ENCODE results near the gene TEDC1.
"Not testable (repeated sequence)": the region's sequence is repeated elsewhere in the genome, so short reads cannot be mapped to it uniquely, and the experiment has no call there.

Gene TEDC1

GRCh38 chr14:105537580-105538474 is 46.8 kb downstream of the TEDC1 start:
- H3K9me3 ChIP-seq (ENCODE audit: insufficient read depth, low read depth, low read length), result peaks cover 56% of the 10 kb centered on the region
- H3K4me1 ChIP-seq (ENCODE audit: insufficient read depth, low read length), result no peaks in the 10 kb centered on the region
- H3K9ac ChIP-seq (ENCODE audit: low read depth, low read length), result no peak overlapping the region
- H3K4me3 ChIP-seq (ENCODE audit: low read length), result no peak overlapping the region
- H3K27me3 ChIP-seq (ENCODE audit: insufficient read depth, low read length), result no peaks in the 10 kb centered on the region
- H3K27ac ChIP-seq (ENCODE audit: low read length), result no peak overlapping the region
- no peaks in the 10 kb centered on the region for H3K36me3 ChIP-seq (ENCODE audit: insufficient read depth, low read depth, low read length)

DNA sequence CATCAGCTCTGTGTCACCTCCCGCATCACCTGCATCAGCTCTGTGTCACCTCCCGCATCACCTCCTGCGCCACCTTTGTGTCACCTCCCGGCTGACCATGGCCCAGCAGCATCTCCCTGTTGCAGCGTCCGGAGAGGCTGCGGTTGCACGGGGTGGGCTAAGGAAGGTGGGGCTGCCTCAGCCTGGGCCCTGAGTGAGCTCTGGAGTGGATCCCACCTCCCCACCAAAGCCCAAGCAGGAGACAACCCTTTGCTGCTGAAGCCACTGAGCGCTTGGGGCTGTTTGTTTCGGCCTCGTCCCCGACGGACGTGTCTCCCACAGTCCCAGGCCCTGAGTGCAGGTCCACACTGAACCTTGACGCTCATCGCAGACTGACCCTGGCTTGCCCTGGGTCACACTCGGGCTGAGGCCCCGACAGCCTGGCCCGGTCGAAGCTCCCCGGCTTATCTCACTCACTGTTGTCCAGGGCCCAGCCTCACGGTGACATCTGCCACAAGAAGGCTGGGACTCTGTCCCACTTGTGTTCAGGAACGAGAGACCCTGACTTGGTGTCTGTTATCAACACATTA is 47.5 kb downstream of the TEDC1 start:
- Histone ChIP-seq H3K4me1 (ENCODE audit: insufficient read depth, low read length) (no peaks in the 10 kb centered on the region), H3K9me3 (ENCODE audit: insufficient read depth, low read depth, low read length) (peaks cover 56% of the 10 kb centered on the region), H3K27me3 (ENCODE audit: insufficient read depth, low read length) (no peaks in the 10 kb centered on the region), H3K27ac (ENCODE audit: low read length) (no peak overlapping the region), H3K9ac (ENCODE audit: low read depth, low read length) (no peak overlapping the region), H3K36me3 (ENCODE audit: insufficient read depth, low read depth, low read length) (no peaks in the 10 kb centered on the region), H3K4me3 (ENCODE audit: low read length) (no peak overlapping the region)

DNA sequence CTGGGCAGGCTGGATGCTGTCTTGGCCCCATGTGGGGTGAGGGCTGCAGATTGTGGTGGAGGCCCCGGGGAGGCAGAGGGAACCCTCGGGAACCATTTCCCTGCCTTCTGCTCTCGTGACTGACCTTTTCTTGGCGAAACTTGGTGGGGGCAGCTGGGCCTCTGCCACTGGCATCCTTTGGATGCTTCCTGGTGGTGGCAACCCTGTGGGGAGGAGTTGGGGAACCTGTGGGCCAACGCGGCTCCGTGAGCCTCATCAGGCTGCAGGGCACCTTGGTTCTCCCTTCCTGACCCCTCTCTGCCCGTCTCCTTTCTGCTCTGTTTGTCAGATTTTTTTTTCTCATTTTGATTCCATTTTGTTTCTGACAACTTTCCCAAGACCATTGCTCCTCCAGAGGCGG is 49.8 kb downstream of the TEDC1 start:
- peaks cover 73% of the 10 kb centered on the region for H3K9me3 ChIP-seq (ENCODE audit: insufficient read depth, low read depth, low read length)
- H3K36me3 ChIP-seq (ENCODE audit: insufficient read depth, low read depth, low read length), result no peaks in the 10 kb centered on the region
- H3K9ac ChIP-seq (ENCODE audit: low read depth, low read length), result no peak overlapping the region
- no peaks in the 10 kb centered on the region for H3K27me3 ChIP-seq (ENCODE audit: insufficient read depth, low read length)
- H3K27ac ChIP-seq (ENCODE audit: low read length), result no peak overlapping the region
- no peak overlapping the region for H3K4me3 ChIP-seq (ENCODE audit: low read length)
- H3K4me1 ChIP-seq (ENCODE audit: insufficient read depth, low read length), result no peaks in the 10 kb centered on the region

GRCh38 chr14:105541218-105541875 is 50.3 kb downstream of the TEDC1 start:
- H3K9ac ChIP-seq (ENCODE audit: low read depth, low read length), result no peak overlapping the region
- no peak overlapping the region for H3K27ac ChIP-seq (ENCODE audit: low read length)
- no peak overlapping the region for H3K4me3 ChIP-seq (ENCODE audit: low read length)
- no peaks in the 10 kb centered on the region for H3K27me3 ChIP-seq (ENCODE audit: insufficient read depth, low read length)
- no peaks in the 10 kb centered on the region for H3K36me3 ChIP-seq (ENCODE audit: insufficient read depth, low read depth, low read length)
- no peaks in the 10 kb centered on the region for H3K4me1 ChIP-seq (ENCODE audit: insufficient read depth, low read length)
- peaks cover 68% of the 10 kb centered on the region for H3K9me3 ChIP-seq (ENCODE audit: insufficient read depth, low read depth, low read length)

DNA sequence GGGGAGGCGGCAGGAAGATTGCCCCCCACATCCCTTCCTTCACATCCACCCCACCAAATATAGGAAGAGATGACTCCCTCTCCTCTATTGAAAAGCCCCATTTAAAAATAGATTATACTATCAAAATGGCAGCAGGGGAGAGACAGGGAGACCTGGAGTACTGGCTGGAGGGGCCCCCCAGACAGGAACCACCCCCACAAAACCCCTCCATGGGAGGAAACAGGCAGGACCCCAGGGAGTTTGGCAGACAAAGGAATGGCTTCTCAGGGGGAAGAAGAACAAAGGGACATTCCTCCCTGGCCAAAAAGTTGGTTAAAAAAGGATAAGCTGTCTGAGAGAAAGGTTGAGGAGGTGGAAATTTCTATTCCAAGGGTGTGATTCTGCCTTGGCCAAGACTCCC is 54.6 kb downstream of the TEDC1 start:
- H3K4me3 ChIP-seq (ENCODE audit: low read length); H3K27me3 ChIP-seq (ENCODE audit: insufficient read depth, low read length); H3K36me3 ChIP-seq (ENCODE audit: insufficient read depth, low read depth, low read length); H3K4me1 ChIP-seq (ENCODE audit: insufficient read depth, low read length); H3K9ac ChIP-seq (ENCODE audit: low read depth, low read length); H3K27ac ChIP-seq (ENCODE audit: low read length): not testable (repeated sequence)
- H3K9me3 ChIP-seq (ENCODE audit: insufficient read depth, low read depth, low read length), result peaks cover 69% of the 10 kb centered on the region

DNA sequence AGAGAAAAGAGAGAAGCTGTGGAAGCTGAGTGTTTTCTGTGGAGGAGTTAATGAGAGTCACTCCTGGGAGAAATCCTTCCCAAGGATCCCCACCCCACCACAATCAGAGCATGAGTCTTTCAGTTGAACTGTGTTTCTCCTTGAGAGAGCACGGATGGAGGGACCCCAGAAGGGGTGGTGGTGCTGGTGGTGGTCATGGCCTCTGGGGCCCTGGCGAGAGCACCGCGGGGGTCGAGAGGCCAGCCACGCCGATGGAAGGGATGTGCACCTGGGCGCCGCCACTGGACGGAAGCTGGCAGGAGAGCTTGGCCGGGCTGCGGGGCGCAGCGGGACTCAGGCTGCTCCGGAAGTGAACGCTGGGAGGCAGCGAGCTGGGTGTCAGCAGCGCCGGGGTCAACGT is 55.4 kb downstream of the TEDC1 start:
- H3K9me3 ChIP-seq (ENCODE audit: insufficient read depth, low read depth, low read length), result peaks cover 69% of the 10 kb centered on the region
- H3K4me3 ChIP-seq (ENCODE audit: low read length), result not testable (repeated sequence)

GRCh38 chr14:105547072-105547471 is 56.0 kb downstream of the TEDC1 start:
- not testable (repeated sequence) for H3K9ac ChIP-seq (ENCODE audit: low read depth, low read length); H3K27me3 ChIP-seq (ENCODE audit: insufficient read depth, low read length); H3K27ac ChIP-seq (ENCODE audit: low read length); H3K36me3 ChIP-seq (ENCODE audit: insufficient read depth, low read depth, low read length); H3K4me3 ChIP-seq (ENCODE audit: low read length); H3K4me1 ChIP-seq (ENCODE audit: insufficient read depth, low read length)
- peaks cover 68% of the 10 kb centered on the region for H3K9me3 ChIP-seq (ENCODE audit: insufficient read depth, low read depth, low read length)

More for the DNA sequence above, 55.4 kb downstream of the TEDC1 start:
- H3K27ac ChIP-seq (ENCODE audit: low read length); H3K9ac ChIP-seq (ENCODE audit: low read depth, low read length); H3K4me1 ChIP-seq (ENCODE audit: insufficient read depth, low read length); H3K27me3 ChIP-seq (ENCODE audit: insufficient read depth, low read length); H3K36me3 ChIP-seq (ENCODE audit: insufficient read depth, low read depth, low read length): not testable (repeated sequence)

DNA sequence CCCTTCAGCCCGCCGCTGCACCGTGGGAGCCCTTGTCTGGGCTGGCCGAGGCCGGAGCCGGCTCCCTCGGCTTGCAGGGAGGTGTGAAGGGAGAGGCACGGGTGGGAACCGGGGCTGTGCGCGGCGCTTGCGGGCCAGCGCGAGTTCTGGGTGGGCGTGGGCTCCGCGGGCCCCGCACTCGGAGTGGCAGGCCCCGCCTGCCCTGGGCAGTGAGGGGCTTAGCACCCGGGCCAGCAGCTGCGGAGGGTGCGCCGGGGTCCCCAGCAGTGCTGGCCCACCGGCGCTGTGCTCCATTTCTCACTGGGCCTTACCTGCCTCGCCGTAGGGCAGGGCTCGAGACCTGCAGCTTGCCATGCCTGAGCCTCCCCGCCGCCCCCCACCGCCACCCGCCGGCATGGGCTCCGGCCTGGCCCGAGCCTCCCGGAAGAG is 56.7 kb downstream of the TEDC1 start:
- Histone ChIP-seq H3K4me3 (ENCODE audit: low read length) (no peak overlapping the region), H3K27me3 (ENCODE audit: insufficient read depth, low read length) (no peaks in the 10 kb centered on the region), H3K36me3 (ENCODE audit: insufficient read depth, low read depth, low read length) (no peaks in the 10 kb centered on the region), H3K4me1 (ENCODE audit: insufficient read depth, low read length) (no peaks in the 10 kb centered on the region), H3K9ac (ENCODE audit: low read depth, low read length) (no peak overlapping the region), H3K27ac (ENCODE audit: low read length) (no peak overlapping the region), H3K9me3 (ENCODE audit: insufficient read depth, low read depth, low read length) (peaks cover 66% of the 10 kb centered on the region)
